Breast epithelium (tissue), 4 donors: Measurements from ENCODE around the gene KIF11. TPM values are rescaled to one million over a fixed set of nuclear protein-coding genes. Genes with fewer than 3 reads are reported as not detected.
"Not testable (repeated sequence)": the region's sequence is repeated elsewhere in the genome, so short reads cannot be mapped to it uniquely, and the experiment has no call there.

Experiments used
- DNase-seq, 2 donors: peaks; one replicate each; pipeline ENCODE4 v3.0.0-alpha.2; 2019; ENCODE audit warnings: low spot score in 2 of 2
- H3K27ac ChIP-seq, 2 donors: fragments of 200-600 bp; sonication (generic) in 1 of 2; one replicate each; pipeline ENCODE4 v1.5.1; 2016 to 2019; ENCODE audit warnings: mild to moderate bottlenecking in 1 of 2
- H3K27me3 ChIP-seq, 2 donors: fragments of 200-600 bp; sonication (generic) in 1 of 2; one replicate each; pipeline versions ENCODE4 v1.5.1 to v1.6.0; 2017 to 2019; ENCODE audit warnings: control low read depth in 1 of 2, mild to moderate bottlenecking in 1 of 2
- H3K36me3 ChIP-seq: fragments of 200-600 bp; one replicate; pipeline ENCODE4 v1.5.1; 2019
- H3K4me1 ChIP-seq, 2 donors: fragments of 200-600 bp; sonication (generic); one replicate each; pipeline ENCODE4 v1.5.1; 2016 to 2019; ENCODE audit warnings: control low read depth in 1 of 2
- H3K4me3 ChIP-seq, 3 donors: fragments of 200-600 bp; sonication (generic); 1 replicate in 2 of 3; 2 replicates in 1 of 3; pipeline ENCODE4 v1.5.1; 2016 to 2019; ENCODE audit warnings: mild to moderate bottlenecking in 3 of 3, moderate library complexity in 2 of 3
- H3K9me3 ChIP-seq, 2 donors: fragments of 200-600 bp; sonication (generic) in 1 of 2; one replicate each; pipeline ENCODE4 v1.5.1; 2016 to 2019; ENCODE audit warnings: control low read depth in 1 of 2
- CTCF ChIP-seq, 3 donors: fragments of 450-650 bp; IDR thresholded peaks; one replicate each; pipeline ENCODE4 v1.5.1; 2016 to 2017; ENCODE audit warnings: antibody characterized with exemption in 3 of 3, mild to moderate bottlenecking in 3 of 3, moderate library complexity in 3 of 3
- POLR2A ChIP-seq: fragments of 450-650 bp; IDR thresholded peaks from one replicate; pipeline ENCODE4 v1.6.1; 2016; ENCODE audit warnings: antibody characterized with exemption, mild to moderate bottlenecking, moderate library complexity
- POLR2AphosphoS5 ChIP-seq, 3 donors: sonication (generic); formaldehyde crosslinking; IDR thresholded peaks; one replicate each; pipeline ENCODE4 v1.6.1; 2017; ENCODE audit warnings: antibody characterized with exemption in 3 of 3
- intact Hi-C: fragments of 100-400 bp; cut with DNase I; formaldehyde crosslinking; loops from one replicate; pipeline ENCODE4 v1.15.1; 2023; ENCODE audit warnings: low total_unique reads
- total RNA-seq, 3 donors: library from RNA; depleted of rRNA; stranded (reverse); fragments of >200 nt; gene quantifications; one replicate each; pipeline ENCODE4 v1.1.0, GENCODE V29; 2016

Gene KIF11
- total RNA-seq, 3 donors from 2014 or later: 0.66 to 2.6 (median 1.6) TPM

- H3K4me3 ChIP-seq: no peak overlapping the region
- no peak for DNase-seq
- no peaks in the 10 kb centered on the region for H3K27me3 ChIP-seq
- intact Hi-C loops: no loop called here
- no peaks in the 10 kb centered on the region for H3K4me1 ChIP-seq
- H3K9me3 ChIP-seq: no peaks in the 10 kb centered on the region
- no peaks in the 10 kb centered on the region for H3K36me3 ChIP-seq
- H3K27ac ChIP-seq: no peak overlapping the region
- no peak for TF ChIP-seq POLR2A
- TF ChIP-seq POLR2AphosphoS5 (IDR thresholded peaks at IDR 0.05): no peak
- TF ChIP-seq CTCF (IDR thresholded peaks at IDR 0.05): no peak
Observed at GRCh38 chr10:92569071-92569470, 23.9 kb upstream of the KIF11 start.

GRCh38 chr10:92569663-92570062 is 23.3 kb upstream of the KIF11 start:
- not testable (repeated sequence) for H3K9me3 ChIP-seq, DNase-seq, H3K36me3 ChIP-seq, H3K4me1 ChIP-seq, H3K27me3 ChIP-seq, H3K4me3 ChIP-seq, H3K27ac ChIP-seq
- intact Hi-C loops: loop anchor here (2.0 kb wide), 1 partner anchor 53 kb away; no protein-coding TSS in a partner anchor

GRCh38 chr10:92571649-92572048 is 21.3 kb upstream of the KIF11 start:
- H3K4me3 ChIP-seq: no peak overlapping the region
- TF ChIP-seq POLR2A (no peak), POLR2AphosphoS5 (IDR thresholded peaks at IDR 0.05) (no peak), CTCF (IDR thresholded peaks at IDR 0.05) (no peak)
- intact Hi-C loops: loop anchor here (2.0 kb wide), 1 partner anchor 55 kb away; no protein-coding TSS in a partner anchor
- no peaks in the 10 kb centered on the region for H3K27me3 ChIP-seq
- no peaks in the 10 kb centered on the region for H3K36me3 ChIP-seq
- H3K9me3 ChIP-seq: no peaks in the 10 kb centered on the region
- H3K27ac ChIP-seq: no peak overlapping the region
- no peaks in the 10 kb centered on the region for H3K4me1 ChIP-seq
- DNase-seq: no peak

GRCh38 chr10:92572362-92573090 is 20.4 kb upstream of the KIF11 start:
- H3K36me3 ChIP-seq: no peaks in the 10 kb centered on the region
- H3K27me3 ChIP-seq: no peaks in the 10 kb centered on the region
- H3K27ac ChIP-seq: peak overlapping the region; percentile 91 to 96
- H3K9me3 ChIP-seq: no peaks in the 10 kb centered on the region
- no peak for DNase-seq
- peak overlapping the region; percentile 82 to 91 (median 88) for H3K4me3 ChIP-seq
- no peaks in the 10 kb centered on the region for H3K4me1 ChIP-seq
- intact Hi-C loops: no loop called here
- no peak for TF ChIP-seq CTCF (IDR thresholded peaks at IDR 0.05)
- TF ChIP-seq POLR2A: no peak
- TF ChIP-seq POLR2AphosphoS5 (IDR thresholded peaks at IDR 0.05): no peak

GRCh38 chr10:92573091-92573797 is 19.7 kb upstream of the KIF11 start:
- peak overlapping the region; percentile 82 to 91 (median 88) for H3K4me3 ChIP-seq
- H3K36me3 ChIP-seq: no peaks in the 10 kb centered on the region
- DNase-seq: no peak
- no peaks in the 10 kb centered on the region for H3K27me3 ChIP-seq
- H3K9me3 ChIP-seq: no peaks in the 10 kb centered on the region
- no peaks in the 10 kb centered on the region for H3K4me1 ChIP-seq
- TF ChIP-seq POLR2AphosphoS5 (IDR thresholded peaks at IDR 0.05) (no peak), POLR2A (no peak), CTCF (IDR thresholded peaks at IDR 0.05) (peak in 2 of 3 donors; percentile 11 to 39)
- intact Hi-C loops: no loop called here
- peak overlapping the region; percentile 91 to 96 for H3K27ac ChIP-seq
